ENCODE measurements around the gene VIL1.
A peak's percentile ranks its signal among the peaks of the same experiment; 100 is the strongest.

VIL1 gene

GRCh38 chr2:218406949-218407618 lies 11.8 kb upstream of the VIL1 start:
- peak in 1 of 2 experiments; percentile 20 for DNase-seq

DNA sequence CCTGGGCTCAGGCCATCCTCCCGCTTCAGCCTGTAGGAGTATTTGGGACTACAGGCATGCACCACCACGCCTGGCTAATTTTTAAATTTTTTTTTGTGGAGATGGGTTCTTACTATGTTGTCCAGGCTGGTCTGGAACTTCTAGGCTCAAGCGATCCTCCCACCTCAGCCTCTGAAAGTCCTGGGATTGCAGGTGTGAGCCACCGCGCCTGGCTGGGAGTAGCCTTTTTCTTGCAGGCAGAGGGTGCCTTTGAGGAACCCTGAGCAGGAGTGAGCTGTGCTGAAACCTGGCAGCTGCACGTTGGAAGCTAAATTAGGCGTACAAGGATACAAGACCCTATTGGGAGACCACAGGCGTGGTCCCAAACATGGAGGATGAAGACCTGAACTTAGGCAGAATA lies 11.2 kb upstream of the VIL1 start:
- DNase-seq = no peak

DNA sequence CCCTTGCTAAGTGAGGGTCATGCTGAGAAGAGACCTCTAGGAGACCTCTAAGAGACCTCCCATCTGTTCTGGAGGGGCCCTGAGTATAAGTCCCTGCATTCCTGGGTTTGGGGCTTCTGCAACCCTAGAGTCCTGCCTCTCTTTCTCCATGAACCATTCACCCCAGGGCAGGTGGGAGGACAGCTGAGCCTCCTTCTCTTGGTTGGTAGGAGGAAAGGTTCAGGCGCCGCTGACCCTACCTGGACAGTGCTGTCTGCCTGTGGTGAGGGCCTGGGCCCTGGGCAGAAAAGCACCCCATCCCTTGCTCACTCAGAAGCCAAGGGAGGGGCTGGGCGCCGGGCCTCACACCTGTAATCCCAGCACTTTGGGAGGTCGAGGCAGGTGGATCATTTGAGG lies 604 bp upstream of the VIL1 start:
- DNase-seq = no peak

DNA sequence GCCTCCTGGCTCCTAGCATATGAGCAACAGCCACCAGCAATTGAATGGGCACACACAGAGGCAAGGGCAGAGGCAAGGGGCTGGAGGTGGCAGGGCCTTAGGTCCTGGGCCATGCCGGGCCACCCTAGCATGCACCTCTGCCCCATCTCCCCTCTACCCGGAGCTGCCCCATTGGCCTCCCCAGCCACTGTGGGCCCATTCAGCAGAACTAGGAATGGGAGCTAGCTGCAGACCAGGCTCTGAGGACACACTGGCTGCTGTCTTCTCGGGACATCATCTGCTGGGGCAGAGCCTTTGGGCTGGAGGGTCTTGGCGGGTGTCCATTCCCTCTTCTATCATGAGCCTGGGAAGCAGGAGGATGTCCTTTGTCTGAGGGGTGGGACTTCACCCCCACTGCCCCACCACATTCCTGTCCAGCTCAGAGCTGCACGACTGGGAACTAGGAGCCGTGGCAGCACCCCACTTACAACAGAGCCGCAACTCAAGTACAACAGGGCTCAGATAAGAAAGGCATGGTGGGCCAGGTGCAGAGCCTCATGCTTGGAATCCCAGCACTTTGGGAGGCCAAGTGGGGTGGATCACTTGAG lies 800 bp downstream of the VIL1 start:
- no peak for DNase-seq

- no peak for DNase-seq
Measured at GRCh38 chr2:218421027-218421426, 2.1 kb downstream of the VIL1 start.

- no peak for DNase-seq
Measured at GRCh38 chr2:218422403-218423086, 3.6 kb downstream of the VIL1 start.

DNA sequence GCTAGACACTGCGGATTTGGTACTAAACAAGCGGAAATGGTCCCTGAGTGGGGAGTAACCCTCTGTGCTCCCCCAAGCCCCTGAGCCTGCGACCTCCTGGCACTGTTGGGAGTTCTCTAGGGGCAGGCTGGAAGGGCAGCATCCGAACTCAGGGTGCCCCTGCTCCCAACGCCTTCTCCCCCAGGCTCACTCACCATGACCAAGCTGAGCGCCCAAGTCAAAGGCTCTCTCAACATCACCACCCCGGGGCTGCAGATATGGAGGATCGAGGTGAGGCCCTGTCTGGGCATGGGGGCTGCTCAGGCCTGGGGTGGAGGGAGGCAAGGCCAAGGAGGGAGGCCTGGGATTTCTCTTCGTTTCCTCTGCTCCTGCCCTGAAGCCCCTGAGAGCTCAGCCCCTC lies 4.7 kb downstream of the VIL1 start:
- no peak for DNase-seq

DNA sequence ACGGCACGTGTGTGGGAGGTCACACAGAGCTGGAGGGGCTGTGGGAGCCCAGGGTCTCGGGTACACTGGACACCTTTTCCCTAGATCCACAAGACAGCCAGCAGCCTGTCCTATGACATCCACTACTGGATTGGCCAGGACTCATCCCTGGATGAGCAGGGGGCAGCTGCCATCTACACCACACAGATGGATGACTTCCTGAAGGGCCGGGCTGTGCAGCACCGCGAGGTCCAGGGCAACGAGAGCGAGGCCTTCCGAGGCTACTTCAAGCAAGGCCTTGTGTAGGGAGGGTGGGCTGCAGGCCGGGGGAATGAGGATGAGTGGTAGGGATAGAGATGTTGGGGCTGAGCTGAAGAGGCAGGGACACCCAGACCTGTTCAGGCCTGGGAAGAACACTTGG lies 6.6 kb downstream of the VIL1 start:
- DNase-seq = no peak

DNA sequence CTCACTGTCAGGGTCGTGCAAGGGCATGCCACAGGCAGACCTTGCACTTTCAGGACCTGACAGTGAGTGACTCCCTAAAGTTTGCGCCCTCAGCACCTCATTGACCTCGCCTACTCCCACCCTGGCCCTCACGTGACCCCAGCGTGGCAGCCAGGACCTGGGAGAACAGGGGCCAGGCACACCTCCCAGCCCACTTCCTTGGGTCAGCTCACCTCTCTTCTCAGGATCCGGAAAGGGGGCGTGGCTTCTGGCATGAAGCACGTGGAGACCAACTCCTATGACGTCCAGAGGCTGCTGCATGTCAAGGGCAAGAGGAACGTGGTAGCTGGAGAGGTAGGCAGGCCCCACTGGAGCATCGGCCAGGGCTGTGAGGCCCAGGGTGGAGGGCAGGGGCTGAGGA lies 8.8 kb downstream of the VIL1 start:
- DNase-seq = no peak

DNA sequence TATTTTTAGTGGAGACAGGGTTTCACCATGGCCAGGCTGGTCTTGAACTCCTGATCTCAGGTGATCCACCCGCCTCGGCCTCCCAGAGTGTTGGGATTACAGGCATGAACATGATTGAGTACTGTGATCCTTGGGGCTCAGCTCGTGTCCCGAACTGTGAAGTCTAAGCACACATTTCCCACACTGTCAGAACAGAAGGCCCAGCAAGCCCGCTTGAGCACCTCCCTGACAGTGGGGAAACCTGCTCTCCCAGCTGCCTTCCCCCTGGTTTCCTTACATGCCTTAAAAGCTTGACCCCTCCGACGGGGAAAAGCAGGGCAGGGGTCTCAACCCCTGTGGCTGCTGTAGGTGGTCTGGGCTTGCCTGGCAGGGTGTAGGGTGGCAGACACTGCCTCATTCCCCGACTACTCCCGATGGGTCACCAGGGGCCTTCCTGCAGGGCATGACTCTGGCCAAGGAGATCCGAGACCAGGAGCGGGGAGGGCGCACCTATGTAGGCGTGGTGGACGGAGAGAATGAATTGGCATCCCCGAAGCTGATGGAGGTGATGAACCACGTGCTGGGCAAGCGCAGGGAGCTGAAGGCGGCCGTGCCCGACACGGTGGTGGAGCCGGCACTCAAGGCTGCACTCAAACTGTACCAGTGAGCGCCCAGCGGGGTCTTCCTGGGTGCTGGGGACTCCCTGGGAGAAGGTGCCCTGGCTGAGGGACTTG lies 10.1 kb downstream of the VIL1 start:
- no peak for DNase-seq

GRCh38 chr2:218429911-218430692 lies 11.2 kb downstream of the VIL1 start:
- DNase-seq = no peak

DNA sequence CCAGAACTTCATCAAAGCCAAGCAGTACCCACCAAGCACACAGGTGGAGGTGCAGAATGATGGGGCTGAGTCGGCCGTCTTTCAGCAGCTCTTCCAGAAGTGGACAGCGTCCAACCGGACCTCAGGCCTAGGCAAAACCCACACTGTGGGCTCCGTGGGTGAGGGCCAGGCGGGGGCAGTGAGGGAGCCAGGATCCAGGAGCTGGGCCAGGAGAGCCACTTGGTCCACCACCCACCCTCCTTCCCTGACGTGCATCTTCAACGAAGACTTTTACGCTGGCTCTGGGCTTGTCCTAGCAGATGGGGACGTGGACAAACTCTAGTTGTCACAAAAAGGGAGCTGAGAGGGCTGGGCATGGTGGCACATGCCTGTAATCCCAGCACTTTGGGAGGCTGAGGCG lies 11.8 kb downstream of the VIL1 start:
- DNase-seq = no peak

DNA sequence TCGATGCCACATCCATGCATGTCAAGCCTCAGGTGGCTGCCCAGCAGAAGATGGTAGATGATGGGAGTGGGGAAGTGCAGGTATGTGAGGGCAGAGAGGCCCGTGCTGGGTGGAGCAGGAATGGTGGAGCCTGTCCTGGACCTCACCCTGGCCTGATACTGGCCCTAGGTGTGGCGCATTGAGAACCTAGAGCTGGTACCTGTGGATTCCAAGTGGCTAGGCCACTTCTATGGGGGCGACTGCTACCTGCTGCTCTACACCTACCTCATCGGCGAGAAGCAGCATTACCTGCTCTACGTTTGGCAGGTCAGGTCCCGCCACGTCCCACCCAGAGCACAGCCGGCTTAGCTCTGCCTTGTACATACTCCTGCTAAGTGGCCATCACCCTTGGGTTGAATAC lies 13.0 kb downstream of the VIL1 start:
- DNase-seq = no peak

GRCh38 chr2:218432676-218433365 lies 13.9 kb downstream of the VIL1 start:
- DNase-seq = no peak

DNA sequence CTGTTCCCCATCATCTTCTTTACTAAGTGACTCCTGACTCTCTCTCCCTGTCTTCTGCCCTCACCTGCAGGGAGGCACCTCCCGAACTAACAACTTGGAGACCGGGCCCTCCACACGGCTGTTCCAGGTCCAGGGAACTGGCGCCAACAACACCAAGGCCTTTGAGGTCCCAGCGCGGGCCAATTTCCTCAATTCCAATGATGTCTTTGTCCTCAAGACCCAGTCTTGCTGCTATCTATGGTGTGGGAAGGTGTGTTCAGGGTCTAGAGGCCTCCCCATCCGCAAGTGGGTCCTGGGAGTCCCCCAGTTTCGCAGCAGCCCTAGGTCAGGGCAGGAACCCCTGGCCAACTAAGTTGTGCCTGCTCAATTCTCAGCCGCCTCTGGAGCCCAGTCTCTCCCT lies 15.5 kb downstream of the VIL1 start:
- DNase-seq = no peak

GRCh38 chr2:218435003-218435982 lies 16.4 kb downstream of the VIL1 start:
- DNase-seq = no peak

GRCh38 chr2:218436992-218437391 lies 18.1 kb downstream of the VIL1 start:
- DNase-seq = no peak

DNA sequence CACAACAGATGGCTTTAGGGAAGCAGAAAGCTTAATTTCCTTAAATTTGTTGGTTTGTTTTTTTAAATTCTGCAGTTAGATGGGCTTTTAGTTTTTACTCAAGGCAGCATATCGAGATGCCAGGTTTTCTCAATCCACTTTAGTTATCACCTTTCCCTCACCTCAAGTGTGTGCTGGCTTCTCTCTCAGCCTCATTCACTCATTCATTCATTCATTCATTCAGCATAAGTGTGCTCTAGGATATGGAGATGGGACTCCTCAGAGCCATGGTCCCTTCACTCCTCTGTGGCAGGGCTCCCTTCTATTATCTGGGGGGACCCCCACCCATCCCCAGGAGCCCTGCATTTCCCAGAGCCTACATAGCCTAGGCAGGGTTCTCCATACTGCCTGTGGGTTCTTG lies 19.0 kb downstream of the VIL1 start:
- no peak for DNase-seq

GRCh38 chr2:218438596-218438995 lies 19.7 kb downstream of the VIL1 start:
- DNase-seq = no peak

GRCh38 chr2:218444692-218445357 lies 25.9 kb downstream of the VIL1 start:
- no peak for DNase-seq

- no peak for DNase-seq
Measured at GRCh38 chr2:218445602-218446001, 26.7 kb downstream of the VIL1 start.
